ENCODE measurements around the gene ALKBH5. TPM values are rescaled to one million over a fixed set of nuclear protein-coding genes. Genes with fewer than 3 reads are reported as not detected.

Gene ALKBH5
- total RNA-seq, 1 donor from 2014 or later, result 99.1 TPM

DNA sequence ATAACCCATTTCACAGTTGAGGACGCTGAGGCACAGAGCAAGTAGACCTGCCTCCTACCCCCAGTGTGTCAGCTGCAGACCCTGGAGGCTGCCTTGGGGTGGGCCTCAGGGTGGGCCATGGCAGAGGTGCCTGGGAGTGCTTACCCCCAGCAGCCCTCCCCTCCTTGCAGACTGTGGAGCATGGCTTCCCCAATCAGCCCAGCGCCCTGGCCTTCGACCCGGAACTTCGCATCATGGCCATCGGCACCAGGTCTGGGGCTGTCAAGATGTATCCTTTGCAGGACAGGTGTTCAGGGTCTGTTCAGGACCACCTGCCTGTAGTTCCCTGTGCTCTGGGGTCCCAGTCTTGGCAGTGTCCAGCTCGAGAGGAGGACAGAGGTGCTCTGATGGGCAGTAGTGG is 46.1 kb downstream of the ALKBH5 start:
- H3K4me1 ChIP-seq, result peaks cover 11% of the 10 kb centered on the region
- DNase-seq, result no peak
- no peak for TF ChIP-seq CTCF (IDR thresholded peaks at IDR 0.05)
- no peak overlapping the region for H3K4me3 ChIP-seq
- intact Hi-C loops (cut with DNase I), result no loop called here
- ATAC-seq, result no peak
- H3K9me3 ChIP-seq, result no peaks in the 10 kb centered on the region
- no peaks in the 10 kb centered on the region for H3K27me3 ChIP-seq
- H3K36me3 ChIP-seq, result peaks cover 6% of the 10 kb centered on the region
- no peak overlapping the region for H3K27ac ChIP-seq

DNA sequence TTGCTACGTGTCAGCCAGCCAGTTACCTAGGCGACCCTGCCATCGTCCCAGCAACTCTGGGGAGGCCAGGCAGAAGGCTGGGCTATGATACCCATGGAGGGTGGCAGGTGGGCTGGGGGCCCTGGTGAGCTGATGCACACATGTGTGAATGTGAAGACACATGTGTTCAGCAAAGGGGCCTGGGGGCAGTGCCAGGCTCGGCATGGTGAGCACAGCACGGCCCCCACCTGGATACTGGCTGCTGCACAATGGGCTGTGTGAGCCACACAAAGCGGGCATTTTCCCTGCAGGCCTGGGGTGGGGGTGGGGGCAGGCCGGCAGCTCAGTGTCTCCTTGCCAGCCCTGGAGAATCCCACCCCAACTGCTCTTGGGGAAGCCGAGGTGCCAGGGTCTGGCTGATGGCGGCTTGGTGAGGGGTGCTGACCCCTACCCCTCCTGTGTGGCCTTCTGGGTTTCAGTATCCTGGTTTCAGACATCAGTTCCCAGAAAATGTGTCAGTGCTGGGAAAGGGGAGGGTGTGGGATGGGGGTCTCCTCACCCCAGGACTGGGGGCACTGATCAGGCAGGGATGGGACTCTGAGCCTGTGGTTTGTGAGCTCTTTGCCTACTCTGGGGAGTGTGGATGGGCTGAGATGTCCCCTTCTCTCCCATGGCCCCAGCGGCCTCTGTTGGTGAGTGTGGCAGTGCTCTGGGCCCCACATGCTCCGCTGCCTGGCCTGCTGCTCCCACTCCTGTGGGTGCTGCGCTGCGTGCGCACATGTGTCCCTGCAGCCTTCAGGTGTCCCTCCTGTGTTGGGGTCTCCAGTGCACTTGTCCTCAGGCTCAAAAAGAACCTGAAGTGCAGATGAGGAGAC is 46.9 kb downstream of the ALKBH5 start:
- DNase-seq (no peak), ATAC-seq (no peak)
- intact Hi-C loops (cut with DNase I), result no loop called here
- H3K27me3 ChIP-seq, result no peaks in the 10 kb centered on the region
- no peak for TF ChIP-seq CTCF (IDR thresholded peaks at IDR 0.05)
- peaks cover 6% of the 10 kb centered on the region for H3K36me3 ChIP-seq
- H3K4me1 ChIP-seq, result peaks cover 7% of the 10 kb centered on the region
- no peak overlapping the region for H3K27ac ChIP-seq
- H3K4me3 ChIP-seq, result no peak overlapping the region
- H3K9me3 ChIP-seq, result no peaks in the 10 kb centered on the region

DNA sequence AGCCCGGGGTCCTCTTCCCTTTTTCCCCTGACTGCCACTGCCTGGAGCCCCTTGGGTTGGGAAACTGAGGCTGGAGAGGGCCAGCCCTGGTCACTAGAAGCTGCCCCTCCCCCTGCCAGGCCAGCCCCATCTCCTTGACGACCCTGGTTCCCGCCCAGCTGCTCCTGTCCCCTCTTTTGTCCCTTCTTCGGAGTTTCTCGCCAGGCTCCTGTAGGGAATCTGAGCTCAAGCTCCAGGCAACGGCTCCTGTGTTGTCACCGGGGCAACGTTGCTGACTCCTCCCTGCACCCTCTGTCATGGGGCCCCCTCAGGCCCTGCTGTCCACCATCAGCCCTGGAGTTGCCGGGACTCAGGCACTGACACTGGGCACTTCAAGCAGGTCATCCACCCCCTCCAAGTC is 47.5 kb downstream of the ALKBH5 start:
- ATAC-seq, result no peak
- Histone ChIP-seq H3K4me1 (peaks cover 6% of the 10 kb centered on the region), H3K36me3 (peaks cover 6% of the 10 kb centered on the region), H3K27me3 (no peaks in the 10 kb centered on the region), H3K27ac (no peak overlapping the region), H3K9me3 (no peaks in the 10 kb centered on the region), H3K4me3 (no peak overlapping the region)
- intact Hi-C loops (cut with DNase I), result no loop called here
- DNase-seq, result no peak
- TF ChIP-seq CTCF (IDR thresholded peaks at IDR 0.05), result no peak

- no peak for TF ChIP-seq CTCF (IDR thresholded peaks at IDR 0.05)
- H3K36me3 ChIP-seq, result peaks cover 15% of the 10 kb centered on the region
- no peak overlapping the region for H3K27ac ChIP-seq
- intact Hi-C loops (cut with DNase I), result no loop called here
- DNase-seq, result no peak
- H3K4me3 ChIP-seq, result no peak overlapping the region
- H3K9me3 ChIP-seq, result no peaks in the 10 kb centered on the region
- ATAC-seq, result no peak
- no peaks in the 10 kb centered on the region for H3K27me3 ChIP-seq
- no peaks in the 10 kb centered on the region for H3K4me1 ChIP-seq
These were observed 50.3 kb downstream of the ALKBH5 start for GRCh38 chr17:18233803-18234518.

GRCh38 chr17:18234853-18235380 is 51.3 kb downstream of the ALKBH5 start:
- intact Hi-C loops (cut with DNase I), result no loop called here
- no peaks in the 10 kb centered on the region for H3K4me1 ChIP-seq
- no peak for TF ChIP-seq CTCF (IDR thresholded peaks at IDR 0.05)
- no peak overlapping the region for H3K27ac ChIP-seq
- DNase-seq, result no peak
- H3K9me3 ChIP-seq, result no peaks in the 10 kb centered on the region
- no peaks in the 10 kb centered on the region for H3K27me3 ChIP-seq
- H3K36me3 ChIP-seq, result peaks cover 15% of the 10 kb centered on the region
- no peak for ATAC-seq
- no peak overlapping the region for H3K4me3 ChIP-seq
